OCI-LY3 (cell line): ENCODE results near the gene SERPIND1.

Experiments used
- H2AFZ ChIP-seq: fragments of 200-600, 300-600 bp; shearing (Covaris generic); 2 replicates; pipeline ENCODE4 v1.6.0; 2014; ENCODE audit warnings: antibody characterized with exemption, low read depth, low read length
- H3K27ac ChIP-seq: fragments of 200-600, 300-600 bp; sonication (generic); 2 replicates; pipeline ENCODE4 v1.5.1; 2014; ENCODE audit warnings: mild to moderate bottlenecking, low read length, moderate library complexity, mixed read lengths
- H3K27me3 ChIP-seq: fragments of 200-600, 300-600 bp; sonication (generic); 2 replicates; pipeline ENCODE4 v1.6.1; 2014; ENCODE audit warnings: low read depth, low read length, mixed read lengths
- H3K36me3 ChIP-seq: fragments of 200-600, 300-600 bp; sonication (generic); replicated peaks from 2 replicates; pipeline ENCODE3; 2014; ENCODE audit warnings: low read depth, low read length, mixed read lengths
- H3K4me1 ChIP-seq: fragments of 300-600, 200-600 bp; sonication (generic); 2 replicates; pipeline ENCODE4 v1.6.1; 2014; ENCODE audit warnings: low read length, mixed read lengths
- H3K4me2 ChIP-seq: fragments of 200-600, 300-600 bp; sonication (generic); 2 replicates; pipeline ENCODE4 v1.6.1; 2014; ENCODE audit warnings: low read length, mixed read lengths
- H3K4me3 ChIP-seq: fragments of 300-600, 200-600 bp; sonication (generic); 2 replicates; pipeline ENCODE4 v1.5.1; 2014; ENCODE audit warnings: antibody characterized with exemption, mild to moderate bottlenecking, low read length, moderate library complexity
- H3K79me2 ChIP-seq: fragments of 300-600, 200-600 bp; shearing (Covaris generic); 2 replicates; pipeline ENCODE4 v1.6.1; 2014; ENCODE audit warnings: mild to moderate bottlenecking, low read length, mixed read lengths
- H3K9ac ChIP-seq: fragments of 300-600, 200-600 bp; shearing (Covaris generic); 2 replicates; pipeline ENCODE4 v1.6.0; 2014; ENCODE audit warnings: mild to moderate bottlenecking, low read length, moderate library complexity
- H3K9me3 ChIP-seq: fragments of 200-600, 300-600 bp; shearing (Covaris generic); 2 replicates; pipeline ENCODE4 v1.6.1; 2014; ENCODE audit warnings: low read length, mixed read lengths; ENCODE audit not compliant: insufficient read depth
- H4K20me1 ChIP-seq: fragments of 200-600, 300-600 bp; sonication (generic); 2 replicates; pipeline ENCODE4 v1.6.1; 2016; ENCODE audit warnings: low read length, mixed read lengths; ENCODE audit not compliant: insufficient read depth
- CTCF ChIP-seq: fragments of 200-600, 300-600 bp; sonication (generic); IDR thresholded peaks from 2 replicates; pipeline ENCODE4 v1.5.1; 2014; ENCODE audit warnings: antibody characterized with exemption, low read length, low read depth
- EZH2phosphoT487 ChIP-seq: fragments of 200-600 bp; shearing (Covaris generic); IDR thresholded peaks from 2 replicates; pipeline ENCODE4 v1.6.1; 2018; ENCODE audit warnings: antibody characterized with exemption, mixed run types, low read depth

Gene SERPIND1

GRCh38 chr22:20738394-20739089 lies 35.4 kb upstream of the SERPIND1 start:
- TF ChIP-seq EZH2phosphoT487 (no peak), CTCF (no peak)
- Histone ChIP-seq H3K9me3 (no peaks in the 10 kb centered on the region), H3K4me2 (no peak overlapping the region), H2AFZ (no peak overlapping the region), H3K36me3 (peaks cover 21% of the 10 kb centered on the region), H3K27ac (no peak overlapping the region), H3K79me2 (no peaks in the 10 kb centered on the region), H3K4me1 (no peaks in the 10 kb centered on the region), H3K9ac (no peak overlapping the region), H3K4me3 (no peak overlapping the region), H3K27me3 (no peaks in the 10 kb centered on the region), H4K20me1 (0 out of 2 replicates have a peak, but pooled peaks cover 4% of the 10 kb centered on the region)

DNA sequence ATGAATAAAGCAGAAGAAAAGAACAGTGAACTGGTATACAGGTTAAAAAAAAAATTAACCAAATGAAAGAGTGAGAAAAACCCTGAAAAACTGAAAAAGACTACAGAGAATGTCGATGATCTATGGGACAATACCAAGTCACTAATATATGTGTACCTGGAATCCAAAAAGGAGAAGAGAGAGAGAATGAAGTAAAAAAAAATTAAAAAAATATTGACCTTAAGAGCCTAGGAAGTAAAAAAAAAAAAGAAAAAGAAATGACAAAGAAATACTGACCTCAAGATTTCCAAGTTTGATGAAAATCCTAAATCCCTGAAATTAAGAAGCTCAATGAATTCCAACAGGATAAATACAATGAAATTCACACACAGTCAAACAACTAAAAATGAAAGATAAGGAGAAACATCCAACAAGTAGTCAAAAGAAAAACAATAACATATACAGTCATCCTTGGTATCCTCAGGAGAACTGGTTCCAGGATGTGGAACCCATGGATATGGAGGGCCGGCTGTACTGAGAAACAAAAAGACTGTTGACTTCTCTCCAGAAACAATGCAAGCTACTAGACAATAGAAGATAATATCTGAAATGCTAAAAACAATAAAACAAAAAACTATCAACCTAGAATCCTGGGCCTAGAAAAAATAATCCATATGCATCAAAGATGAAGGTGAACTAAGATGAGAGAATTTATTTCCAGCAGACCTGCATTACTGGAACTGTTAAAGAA lies 33.5 kb upstream of the SERPIND1 start:
- H3K27me3 ChIP-seq = no peaks in the 10 kb centered on the region
- H3K4me3 ChIP-seq = no peak overlapping the region
- H3K9ac ChIP-seq = no peak overlapping the region
- peaks cover 21% of the 10 kb centered on the region for H3K36me3 ChIP-seq
- H3K4me2 ChIP-seq = no peak overlapping the region
- no peak overlapping the region for H3K27ac ChIP-seq
- H2AFZ ChIP-seq = no peak overlapping the region
- H3K4me1 ChIP-seq = 0 out of 2 replicates have a peak, but pooled peaks cover 3% of the 10 kb centered on the region
- H3K79me2 ChIP-seq = no peaks in the 10 kb centered on the region
- peaks cover 7% of the 10 kb centered on the region; the same call in 1 of the 2 replicates for H4K20me1 ChIP-seq
- TF ChIP-seq CTCF (no peak), EZH2phosphoT487 (no peak)
- no peaks in the 10 kb centered on the region for H3K9me3 ChIP-seq

- no peak overlapping the region for H2AFZ ChIP-seq
- 0 out of 2 replicates have a peak, but pooled peaks cover 5% of the 10 kb centered on the region for H3K4me1 ChIP-seq
- no peak overlapping the region for H3K9ac ChIP-seq
- H3K9me3 ChIP-seq = no peaks in the 10 kb centered on the region
- H3K79me2 ChIP-seq = no peaks in the 10 kb centered on the region
- no peak overlapping the region for H3K27ac ChIP-seq
- peaks cover 7% of the 10 kb centered on the region; the same call in 1 of the 2 replicates for H4K20me1 ChIP-seq
- no peaks in the 10 kb centered on the region for H3K27me3 ChIP-seq
- H3K4me3 ChIP-seq = no peak overlapping the region
- peaks cover 21% of the 10 kb centered on the region for H3K36me3 ChIP-seq
- TF ChIP-seq EZH2phosphoT487 (no peak), CTCF (no peak)
- H3K4me2 ChIP-seq = no peak overlapping the region
These were observed 32.8 kb upstream of the SERPIND1 start for GRCh38 chr22:20741008-20741633.
